A673 (cell line): ENCODE results near the gene VAMP1. TPM values are rescaled to one million over a fixed set of nuclear protein-coding genes. Genes with fewer than 3 reads are reported as not detected.
A peak's percentile ranks its signal among the peaks of the same experiment; 100 is the strongest.

Source experiments
- BruUV-seq: library from RNA; stranded (reverse); fragments of 400-500 nt; replicated peaks from 2 replicates; lab custom pipeline; 2021; lab: Mats Ljungman, UMichigan
- CTCF ChIA-PET: fragments of 300-600 bp; sonication (Branson Sonifier 250); formaldehyde crosslinking; loops from one replicate; lab custom pipeline; 2022; ENCODE audit warnings: antibody characterized with exemption; lab: Charles Lee
- POLR2A ChIA-PET: fragments of 300-600 bp; sonication (Branson Sonifier 250); formaldehyde crosslinking; loops from one replicate; lab custom pipeline; 2022; ENCODE audit warnings: antibody characterized with exemption; ENCODE audit not compliant: low non-redundant PET; lab: Charles Lee
- DNase-seq: peaks from one replicate; pipeline ENCODE4 v3.0.0-alpha.2; 2015; ENCODE audit warnings: low spot score
- H3K27ac ChIP-seq: fragments of 200-600 bp; sonication (generic); 2 replicates; pipeline ENCODE4 v1.5.1; 2016; ENCODE audit warnings: mixed run types, low read depth, mild to moderate bottlenecking, mixed read lengths, antibody characterized with exemption, low read length; ENCODE audit not compliant: poor library complexity, severe bottlenecking
- H3K27me3 ChIP-seq: fragments of 200-600 bp; sonication (generic); replicated peaks from 2 replicates; pipeline ENCODE4 v1.6.1; 2017; ENCODE audit warnings: mixed run types, low read depth, mild to moderate bottlenecking, mixed read lengths, antibody characterized with exemption, low read length; ENCODE audit not compliant: insufficient read depth, poor library complexity
- H3K36me3 ChIP-seq: fragments of 200-600 bp; sonication (generic); 2 replicates; pipeline ENCODE4 v1.6.1; 2016; ENCODE audit warnings: mixed run types, mild to moderate bottlenecking, mixed read lengths, antibody characterized with exemption, low read length; ENCODE audit not compliant: insufficient read depth, poor library complexity, severe bottlenecking
- H3K4me1 ChIP-seq: fragments of 200-600 bp; sonication (generic); 2 replicates; pipeline ENCODE4 v1.6.1; 2017; ENCODE audit warnings: mixed run types, mild to moderate bottlenecking, mixed read lengths, antibody characterized with exemption, low read length; ENCODE audit not compliant: insufficient read depth, poor library complexity, severe bottlenecking
- H3K4me3 ChIP-seq: fragments of 200-600 bp; sonication (generic); 2 replicates; pipeline ENCODE4 v1.5.1; 2016; ENCODE audit warnings: low read depth, mixed run types, mild to moderate bottlenecking, mixed read lengths, low read length; ENCODE audit not compliant: poor library complexity, severe bottlenecking
- H3K9me3 ChIP-seq: fragments of 200-600 bp; sonication (generic); 2 replicates; pipeline ENCODE4 v1.6.1; 2016; ENCODE audit warnings: mixed run types, low read depth, mild to moderate bottlenecking, mixed read lengths, antibody characterized with exemption, low read length; ENCODE audit not compliant: poor library complexity, severe bottlenecking
- CTCF ChIP-seq: fragments of 300-800, 200-600 bp; sonication (generic); conservative IDR thresholded peaks from 2 replicates; pipeline ENCODE4 v1.5.1; 2017; ENCODE audit warnings: low read depth, mild to moderate bottlenecking, antibody characterized with exemption, low read length, moderate library complexity, mixed read lengths
- EZH2 ChIP-seq: fragments of 200-600 bp; sonication (generic); IDR thresholded peaks from 2 replicates; pipeline ENCODE4 v1.6.1; 2017; ENCODE audit warnings: borderline replicate concordance, low read depth, mild to moderate bottlenecking, mixed read lengths, antibody characterized with exemption, low read length; ENCODE audit not compliant: poor library complexity, severe bottlenecking
- intact Hi-C: fragments of 100-400 bp; cut with micrococcal nuclease; formaldehyde crosslinking; loops from one replicate; pipeline ENCODE4 v1.10.0; 2022; ENCODE audit not compliant: unreplicated experiment
- total RNA-seq: library from RNA; stranded (reverse); gene quantifications from 2 replicates; pipeline ENCODE4 v1.2.3, GENCODE V29; 2021

VAMP1 gene
- total RNA-seq, 1 experiment from 2014 or later, result 10.9 TPM

DNA sequence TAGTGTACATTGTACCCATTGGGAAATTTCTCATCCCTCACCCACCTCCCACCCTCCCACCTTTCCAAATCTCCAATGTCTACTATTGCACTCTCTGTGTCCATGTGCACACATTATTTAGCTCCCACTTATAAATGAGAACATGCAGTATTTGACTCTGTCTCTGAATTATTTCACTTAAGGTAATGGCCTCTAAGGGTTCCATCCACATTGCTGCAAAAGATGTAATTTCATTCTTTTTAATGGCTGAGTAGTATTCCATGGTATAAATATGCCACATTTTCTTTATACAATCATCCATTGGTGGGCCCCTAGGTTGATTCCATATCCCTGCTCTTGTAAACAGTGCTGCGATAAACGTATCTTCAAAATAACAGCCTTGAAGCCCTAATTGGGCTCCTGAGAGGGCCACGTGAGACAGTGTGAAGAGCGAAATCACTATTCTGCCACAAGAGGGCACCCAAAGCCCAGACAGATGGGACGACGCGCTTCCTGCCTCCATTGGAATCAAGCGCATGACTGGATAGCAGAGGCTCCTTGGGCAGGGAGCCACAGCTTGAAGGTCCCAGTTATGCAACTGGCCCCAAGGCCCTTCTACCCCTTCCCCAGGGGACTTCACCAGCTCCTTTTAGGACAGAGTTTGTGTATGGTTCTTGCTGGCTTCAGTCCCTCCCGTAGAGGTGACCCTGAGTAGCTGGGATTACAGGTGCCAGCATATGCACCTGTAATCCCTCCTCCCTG lies 47.0 kb downstream of the VAMP1 start:
- CTCF ChIA-PET, result interaction anchor here (0.6 to 2.1 kb wide), 5 partner anchors 42 to 134 kb away, joined by 3 to 15 read pairs (median 4); no protein-coding TSS in a partner anchor
- intact Hi-C loops, result loop anchor here (1.0 to 2.0 kb wide), 3 partner anchors 42 to 133 kb away; partner anchors contain the start of gene IFFO1
- BruUV-seq, result no TSS peak

DNA sequence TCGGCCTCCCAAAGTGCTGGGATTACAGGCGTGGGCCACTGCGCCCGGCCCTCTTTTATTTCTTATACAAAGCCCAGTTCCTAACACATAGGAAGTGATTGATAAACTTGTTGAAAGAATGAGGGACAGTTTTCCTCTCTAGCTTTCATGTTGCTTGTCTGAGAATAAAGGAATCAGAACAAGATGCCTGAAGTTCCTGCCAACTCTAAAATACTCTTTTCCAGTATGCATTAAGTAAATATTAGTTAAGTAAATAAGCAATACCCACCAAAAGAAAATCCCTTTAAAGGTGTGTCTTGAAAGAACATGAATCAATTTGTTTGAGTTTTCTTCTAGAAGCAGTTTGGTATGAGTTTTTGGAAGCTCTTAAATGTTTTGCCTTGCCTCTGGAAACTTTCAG lies 50.1 kb downstream of the VAMP1 start:
- Histone ChIP-seq H3K27me3 (no peaks in the 10 kb centered on the region), H3K36me3 (no peaks in the 10 kb centered on the region), H3K4me3 (no peak overlapping the region), H3K27ac (no peak overlapping the region), H3K9me3 (no peaks in the 10 kb centered on the region), H3K4me1 (no peaks in the 10 kb centered on the region)
- BruUV-seq, result no TSS peak
- intact Hi-C loops, result no loop called here
- no peak for DNase-seq
- ChIA-PET POLR2A (no interaction called here), CTCF (no interaction called here)
- TF ChIP-seq CTCF (no peak), EZH2 (no peak)

More for the DNA sequence above, 47.0 kb downstream of the VAMP1 start:
- no peaks in the 10 kb centered on the region for H3K27me3 ChIP-seq
- no peaks in the 10 kb centered on the region for H3K36me3 ChIP-seq
- POLR2A ChIA-PET, result interaction anchor here (0.6 kb wide), 1 partner anchor 111 kb away, joined by 11 read pairs; the partner anchor contains the start of gene GAPDH
- H3K4me1 ChIP-seq, result no peaks in the 10 kb centered on the region
- no peak overlapping the region for H3K4me3 ChIP-seq
- H3K27ac ChIP-seq, result no peak overlapping the region
- H3K9me3 ChIP-seq, result no peaks in the 10 kb centered on the region
- peak; percentile 89 for TF ChIP-seq CTCF
- TF ChIP-seq EZH2, result no peak
- DNase-seq, result peak; percentile 96

- CTCF ChIA-PET, result no interaction called here
Observed at GRCh38 chr12:6418796-6419195, 51.7 kb downstream of the VAMP1 start.

More at GRCh38 chr12:6418796-6419195, 51.7 kb downstream of the VAMP1 start:
- Histone ChIP-seq H3K4me3 (no peak overlapping the region), H3K36me3 (no peaks in the 10 kb centered on the region), H3K4me1 (no peaks in the 10 kb centered on the region), H3K27me3 (no peaks in the 10 kb centered on the region), H3K9me3 (no peaks in the 10 kb centered on the region), H3K27ac (no peak overlapping the region)
- intact Hi-C loops, result no loop called here
- no peak for TF ChIP-seq CTCF
- no peak for TF ChIP-seq EZH2
- DNase-seq, result no peak
- BruUV-seq, result no TSS peak
- POLR2A ChIA-PET, result no interaction called here
